NCI-H1417 treated with DMSO at 0.1 percent for 48 hours (cell line): ENCODE results near the gene FAM83D.
"Not testable (repeated sequence)": the region's sequence is repeated elsewhere in the genome, so short reads cannot be mapped to it uniquely, and the experiment has no call there.

Source experiments
- DNase-seq: peaks from one replicate; lab custom pipeline; 2025; lab: John Stamatoyannopoulos, UW

The FAM83D gene

DNA sequence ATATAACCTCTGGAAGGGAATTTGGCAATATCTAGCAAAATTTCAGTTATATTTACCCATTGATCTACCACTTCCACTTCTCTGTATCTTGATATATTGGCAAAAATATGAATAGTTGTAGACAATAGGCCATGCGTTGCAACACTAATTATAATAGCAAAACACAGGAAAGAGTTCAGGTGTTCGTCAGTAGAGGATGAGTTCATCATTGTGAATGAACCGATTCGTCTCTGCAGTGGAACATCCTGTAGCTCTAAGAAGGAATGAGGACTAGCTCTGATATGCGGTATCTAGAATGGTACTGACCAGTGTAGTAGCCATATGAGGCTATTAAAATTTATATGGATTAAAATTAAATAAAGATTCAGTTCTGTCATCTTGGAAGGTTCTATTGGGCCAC, 8.3 kb downstream of the FAM83D start:
- no peak for DNase-seq

DNA sequence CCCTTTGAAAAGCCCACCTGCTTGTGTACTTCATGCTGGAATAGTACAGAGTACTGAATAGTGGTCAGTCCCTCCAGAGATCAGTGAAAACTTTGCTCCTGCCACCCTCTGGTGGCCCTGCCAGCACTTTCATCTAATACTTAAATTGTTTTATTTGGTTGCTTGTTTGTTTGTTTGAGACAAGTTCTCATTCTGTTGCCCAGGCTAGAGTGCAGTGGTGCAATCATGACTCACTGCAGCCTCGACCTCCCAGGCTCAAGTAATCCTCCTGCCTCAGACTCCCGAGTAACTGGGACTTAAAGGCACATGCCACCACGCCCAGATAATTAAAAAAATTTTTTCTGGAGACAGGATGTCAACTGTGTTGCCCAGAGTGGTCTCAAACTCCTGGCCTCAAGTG, 9.1 kb downstream of the FAM83D start:
- DNase-seq: no peak

DNA sequence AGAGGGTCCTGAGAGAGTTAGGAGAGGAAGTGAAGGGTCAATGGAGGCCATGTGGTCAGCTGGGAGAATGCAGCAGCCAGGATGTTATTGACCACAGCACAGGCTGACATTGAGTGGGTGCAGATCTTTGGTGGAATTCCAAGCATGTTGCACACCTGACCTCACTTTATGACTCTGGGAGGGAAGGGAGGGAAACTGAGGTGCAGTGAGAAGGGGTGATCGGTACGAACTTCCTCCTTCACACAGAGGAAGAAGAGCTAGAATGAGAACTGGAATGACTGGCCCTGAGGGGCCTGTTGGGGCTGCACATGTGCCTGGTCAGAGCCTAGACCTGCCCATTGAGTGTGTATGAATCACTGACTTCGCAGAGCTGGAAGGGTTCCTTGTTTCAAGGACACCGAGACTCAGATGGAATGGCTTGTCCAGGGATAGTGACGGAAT, 9.8 kb downstream of the FAM83D start:
- no peak for DNase-seq

DNA sequence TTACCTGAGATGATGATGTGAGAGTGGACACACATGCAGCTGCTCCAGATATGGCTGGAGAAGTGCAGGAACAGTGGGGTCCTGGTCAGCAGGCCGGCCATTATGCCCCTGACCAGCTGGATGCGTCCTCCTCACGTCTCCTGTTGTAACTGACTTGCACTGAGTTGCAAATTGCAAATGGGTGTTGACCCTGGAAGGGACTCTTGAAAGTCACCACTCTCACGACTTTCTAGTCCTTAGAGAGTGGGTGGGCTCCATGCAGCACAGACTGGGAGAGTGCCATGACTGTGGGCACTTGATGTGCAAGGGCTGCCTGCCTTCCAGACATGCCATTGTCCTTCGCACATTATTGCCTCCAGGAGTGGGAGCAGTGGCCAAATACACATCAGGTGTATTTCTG, 10.8 kb downstream of the FAM83D start:
- no peak for DNase-seq

DNA sequence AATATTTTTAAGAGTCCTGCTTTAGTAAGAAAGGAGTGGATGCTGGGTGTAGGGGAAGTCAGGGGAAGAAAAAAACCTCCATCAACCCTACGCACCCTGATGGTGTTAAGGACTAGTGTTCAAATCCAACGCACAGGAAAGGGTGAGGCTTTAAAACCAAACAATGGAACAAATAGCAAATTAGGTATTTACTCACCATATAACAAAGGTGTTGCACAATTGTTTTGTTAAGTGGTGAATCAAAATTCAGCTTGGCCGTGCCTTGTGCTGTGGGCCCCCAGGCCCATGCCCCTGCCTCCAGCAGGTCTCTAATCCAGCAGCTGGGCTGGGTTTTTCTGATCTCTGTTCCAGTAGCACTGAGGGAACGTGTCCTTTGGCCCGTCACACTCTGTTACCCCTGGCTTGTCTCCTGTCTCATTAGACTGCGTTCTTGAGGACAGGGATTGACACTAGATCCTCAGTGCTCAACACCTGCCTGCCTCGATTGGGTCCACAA, 11.8 kb downstream of the FAM83D start:
- no peak for DNase-seq

DNA sequence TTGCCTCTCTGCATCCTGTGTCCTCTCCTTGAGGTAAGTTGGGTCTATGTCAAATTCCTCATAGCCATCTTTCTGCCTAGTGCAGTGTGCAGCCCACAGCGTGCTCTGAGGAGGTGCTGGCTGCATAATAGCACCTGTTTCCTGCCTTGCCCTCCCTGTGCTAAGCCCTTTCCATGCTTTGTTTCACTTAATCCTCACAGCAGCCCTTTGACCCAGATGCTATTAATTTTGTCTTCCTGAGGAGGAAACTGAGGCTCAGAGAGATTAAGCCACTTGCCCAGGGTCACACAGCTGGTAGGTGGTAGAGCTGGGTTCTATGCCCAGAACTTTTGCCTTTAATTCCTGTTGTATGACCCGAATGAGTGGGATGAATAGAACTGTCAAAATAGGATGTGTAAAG, 13.5 kb downstream of the FAM83D start:
- DNase-seq: no peak

DNA sequence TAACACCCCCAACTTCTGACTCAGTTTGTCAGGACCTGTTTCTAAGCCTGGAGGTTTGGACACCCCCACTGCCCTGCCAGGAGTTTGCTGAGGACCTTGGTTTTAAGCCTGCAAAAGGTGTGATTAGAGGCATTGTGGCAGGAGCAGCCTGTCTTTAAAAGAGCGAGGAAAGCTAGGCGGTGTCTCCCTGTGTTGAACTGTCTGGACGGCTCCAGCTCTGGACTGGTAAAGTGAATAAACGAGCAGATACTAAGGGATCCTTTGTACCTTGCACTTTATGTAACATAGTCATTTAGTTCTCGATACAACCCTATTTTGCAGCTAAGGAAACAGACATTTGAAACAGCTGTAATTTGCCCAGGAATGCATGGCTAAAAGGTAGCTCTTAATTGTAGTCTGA, 14.4 kb downstream of the FAM83D start:
- DNase-seq: no peak

DNA sequence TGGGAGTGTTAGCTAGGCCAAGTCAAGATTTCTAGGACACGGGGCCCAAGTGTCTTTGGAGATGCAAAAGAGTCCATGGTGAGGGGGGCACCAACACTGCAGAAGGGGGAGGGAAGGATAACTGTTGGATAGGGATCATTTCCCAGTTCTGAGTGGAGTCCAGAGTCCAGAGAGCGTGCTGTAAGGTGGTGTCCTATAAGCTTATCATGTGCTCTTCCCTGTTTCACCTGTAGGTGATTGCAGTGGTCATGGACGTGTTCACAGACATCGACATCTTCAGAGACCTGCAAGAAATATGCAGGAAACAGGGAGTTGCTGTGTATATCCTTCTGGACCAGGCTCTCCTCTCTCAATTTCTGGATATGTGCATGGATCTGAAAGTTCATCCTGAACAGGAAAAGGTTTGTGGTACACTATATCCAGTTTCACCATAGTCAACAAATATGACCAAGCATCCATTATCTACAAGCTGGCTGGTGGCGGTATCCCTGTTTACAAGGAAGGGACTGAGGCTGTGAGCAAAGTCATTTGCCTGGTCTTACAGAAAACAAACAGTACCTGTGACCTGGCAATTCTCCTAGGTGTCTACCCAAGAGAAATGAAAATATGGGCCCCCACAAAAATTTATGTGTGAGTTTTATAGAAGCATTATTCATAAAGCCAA, 15.6 kb downstream of the FAM83D start:
- DNase-seq: no peak

DNA sequence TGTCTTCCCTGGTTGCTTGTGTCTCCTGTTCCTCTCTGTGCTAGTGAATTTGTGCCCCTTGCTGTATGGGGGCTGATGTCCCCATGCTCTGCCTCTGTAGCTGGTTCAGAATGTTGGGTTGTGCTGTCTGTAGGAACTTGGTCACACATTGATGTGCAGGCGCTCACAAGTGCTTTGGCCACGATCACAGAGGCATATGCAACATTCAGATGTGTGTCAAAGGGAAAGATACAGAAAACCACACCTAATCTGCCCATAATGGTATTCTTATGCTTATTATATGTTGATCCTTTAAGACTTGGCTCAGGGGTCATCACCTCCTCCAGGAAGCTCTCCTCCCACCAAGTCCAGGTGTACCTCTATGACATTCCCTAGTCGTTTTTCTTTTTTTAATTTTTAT, 18.8 kb downstream of the FAM83D start:
- DNase-seq: no peak

DNA sequence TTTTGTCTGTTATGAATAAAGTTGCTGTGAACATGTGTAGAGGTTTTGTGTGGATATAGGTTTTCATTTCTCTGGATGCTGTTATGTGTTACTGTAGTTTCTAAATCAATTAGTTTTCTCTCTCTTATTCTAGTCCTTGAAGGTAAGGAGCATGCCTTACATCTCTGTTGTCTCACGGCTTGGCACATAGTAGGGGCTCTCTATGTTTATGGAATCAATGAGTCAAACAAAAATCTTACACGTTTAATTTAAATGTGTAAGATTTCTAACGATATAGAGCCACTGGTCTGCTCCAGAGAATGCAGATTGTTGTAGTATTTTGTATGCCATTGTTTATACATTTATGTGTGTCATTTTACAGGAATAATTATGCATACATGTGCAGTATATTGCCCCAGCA, 20.6 kb downstream of the FAM83D start:
- DNase-seq: no peak

DNA sequence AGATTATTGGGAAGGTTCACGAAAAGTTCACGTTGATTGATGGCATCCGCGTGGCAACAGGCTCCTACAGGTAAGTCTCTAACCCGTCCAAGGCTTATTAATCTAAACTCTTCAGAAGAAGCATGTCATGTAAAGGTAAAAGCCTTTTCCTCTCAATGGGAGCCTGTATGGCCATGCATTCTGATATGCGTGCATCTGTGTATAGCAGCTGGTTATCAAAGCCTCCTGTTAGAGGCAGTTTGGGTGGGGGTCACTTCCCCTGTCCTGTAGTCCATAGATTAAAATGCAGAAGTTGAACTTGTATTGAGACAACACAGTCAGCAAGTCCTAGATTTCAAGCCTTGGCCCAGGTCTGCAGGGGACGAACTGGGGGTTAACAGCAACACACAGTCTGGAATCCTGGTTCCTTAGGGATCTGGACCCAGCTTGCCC, 21.7 kb downstream of the FAM83D start:
- no peak for DNase-seq

DNA sequence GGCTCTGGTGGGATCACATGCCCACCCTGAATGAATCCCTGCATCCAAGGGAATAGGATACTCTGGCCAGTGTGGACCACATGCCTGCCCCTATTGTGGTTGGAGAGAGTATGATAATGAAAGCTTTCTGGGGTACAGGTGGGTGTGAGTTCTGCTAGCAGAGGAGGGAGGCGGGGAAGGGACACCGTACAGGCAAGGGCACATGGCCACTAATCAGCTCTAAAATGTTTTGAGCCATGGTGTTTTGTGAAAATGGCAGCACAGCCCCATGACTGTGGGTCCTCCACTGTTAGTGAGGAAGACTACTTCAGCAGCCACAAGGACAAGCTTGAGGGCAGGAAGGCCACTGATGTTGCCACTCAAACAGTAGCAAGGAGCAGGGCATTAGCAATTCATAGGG, 24.0 kb downstream of the FAM83D start:
- DNase-seq: no peak

DNA sequence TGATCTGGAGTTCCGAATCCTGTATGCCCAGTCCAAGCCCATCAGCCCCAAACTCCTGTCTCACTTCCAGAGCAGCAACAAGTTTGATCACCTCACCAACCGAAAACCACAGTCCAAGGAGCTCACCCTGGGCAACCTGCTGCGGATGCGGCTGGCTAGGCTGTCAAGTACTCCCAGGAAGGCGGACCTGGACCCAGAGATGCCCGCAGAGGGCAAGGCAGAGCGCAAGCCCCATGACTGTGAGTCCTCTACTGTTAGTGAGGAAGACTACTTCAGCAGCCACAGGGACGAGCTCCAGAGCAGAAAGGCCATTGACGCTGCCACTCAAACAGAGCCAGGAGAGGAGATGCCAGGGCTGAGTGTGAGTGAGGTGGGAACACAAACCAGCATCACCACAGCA, 25.4 kb downstream of the FAM83D start:
- DNase-seq: no peak

DNA sequence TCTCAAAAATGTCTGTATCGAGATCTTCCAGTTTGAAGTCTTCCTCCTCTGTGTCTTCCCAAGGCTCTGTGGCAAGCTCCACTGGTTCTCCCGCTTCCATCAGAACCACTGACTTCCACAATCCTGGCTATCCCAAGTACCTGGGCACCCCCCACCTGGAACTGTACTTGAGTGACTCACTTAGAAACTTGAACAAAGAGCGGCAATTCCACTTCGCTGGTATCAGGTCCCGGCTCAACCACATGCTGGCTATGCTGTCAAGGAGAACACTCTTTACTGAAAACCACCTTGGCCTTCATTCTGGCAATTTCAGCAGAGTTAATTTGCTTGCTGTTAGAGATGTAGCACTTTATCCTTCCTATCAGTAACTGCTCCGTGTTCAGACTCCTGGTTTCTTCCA, 25.9 kb downstream of the FAM83D start:
- DNase-seq: no peak

DNA sequence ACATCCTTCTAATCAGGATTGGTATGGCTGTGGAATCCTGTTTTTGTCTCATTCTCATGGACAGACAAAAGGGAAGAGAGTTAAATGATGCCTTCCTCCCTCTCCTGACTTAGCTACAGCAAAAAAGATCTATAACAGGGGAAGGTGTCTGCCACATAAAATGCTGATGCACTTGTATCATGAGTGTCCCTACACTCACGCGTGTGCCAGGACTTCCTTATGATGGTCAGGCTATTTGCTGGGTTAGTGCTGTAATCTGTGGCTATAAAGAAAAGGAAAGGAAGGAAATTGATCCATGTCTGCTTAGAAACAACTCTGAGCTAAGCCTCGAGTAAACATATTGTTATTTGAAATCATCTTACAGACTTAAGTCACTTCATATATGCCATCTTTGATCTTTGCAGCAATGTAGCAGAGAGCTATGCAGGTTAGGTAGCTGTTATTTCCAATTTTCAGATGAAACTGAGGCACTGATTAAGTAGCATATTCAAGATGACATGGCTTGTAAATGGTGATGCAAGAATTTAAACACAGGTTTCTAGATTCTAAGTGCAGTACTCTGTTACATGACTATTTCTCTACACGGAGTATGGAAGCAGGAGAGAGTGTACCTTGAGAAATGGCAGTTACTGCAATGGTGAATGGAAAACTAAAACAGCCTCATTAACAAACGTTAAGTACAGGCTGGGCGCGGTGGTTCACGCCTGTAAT, 27.6 kb downstream of the FAM83D start:
- no peak for DNase-seq

DNA sequence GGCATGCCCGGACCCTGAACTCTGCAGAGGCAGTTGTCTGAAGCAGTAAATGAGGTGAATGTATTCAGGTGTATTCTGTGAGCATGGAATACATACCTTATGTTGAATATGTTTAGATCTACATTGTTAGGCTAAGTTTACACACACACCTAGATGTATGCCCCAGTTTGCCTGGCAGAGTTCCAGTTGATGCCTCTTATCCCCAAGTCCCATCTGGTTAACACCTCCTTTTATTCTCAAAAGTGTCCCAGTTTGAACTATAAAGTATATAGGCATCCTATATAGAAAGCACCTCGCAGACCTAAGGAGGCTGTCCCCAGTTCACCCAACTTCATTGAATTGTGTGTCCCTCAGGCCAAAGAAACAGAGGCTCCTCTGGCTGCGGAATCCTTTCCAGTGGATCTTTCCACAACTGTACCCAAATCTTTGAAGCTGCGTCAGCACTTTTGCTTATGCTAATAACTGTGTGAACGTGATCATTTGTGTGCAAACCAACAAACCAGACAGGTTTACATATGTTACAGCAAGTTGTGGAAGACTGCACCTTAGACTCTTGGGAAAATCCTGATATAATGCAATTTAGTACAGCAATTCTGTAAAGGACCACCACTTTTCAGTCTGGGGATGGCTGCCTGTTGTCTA, 31.1 kb downstream of the FAM83D start:
- no peak for DNase-seq

DNA sequence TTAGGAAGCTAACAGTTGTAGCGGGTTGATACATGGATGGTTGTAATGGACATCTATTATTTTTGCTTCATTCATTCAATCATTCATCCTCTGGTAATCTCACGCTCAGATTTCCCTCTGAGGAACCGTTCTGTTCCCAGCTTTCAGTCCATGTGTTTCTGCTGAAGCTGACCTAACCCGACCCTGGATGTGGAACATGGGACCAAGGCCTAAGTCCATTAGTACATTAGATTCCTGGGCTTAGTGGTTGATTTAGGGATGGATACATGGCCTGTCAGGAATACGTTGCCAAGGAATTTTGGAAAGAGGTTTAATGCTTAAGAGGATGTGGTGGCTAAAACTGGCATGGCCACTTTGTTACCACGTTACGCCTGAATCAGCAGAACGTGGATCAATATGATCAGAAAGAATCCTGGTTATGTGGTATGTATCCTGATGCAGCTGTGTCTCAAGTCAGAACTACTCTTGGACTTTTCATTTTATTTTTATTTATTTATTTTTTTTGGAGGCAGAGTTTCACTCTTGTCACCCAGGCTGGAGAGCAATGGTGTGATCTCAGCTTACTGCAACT, 31.8 kb downstream of the FAM83D start:
- DNase-seq: no peak

DNA sequence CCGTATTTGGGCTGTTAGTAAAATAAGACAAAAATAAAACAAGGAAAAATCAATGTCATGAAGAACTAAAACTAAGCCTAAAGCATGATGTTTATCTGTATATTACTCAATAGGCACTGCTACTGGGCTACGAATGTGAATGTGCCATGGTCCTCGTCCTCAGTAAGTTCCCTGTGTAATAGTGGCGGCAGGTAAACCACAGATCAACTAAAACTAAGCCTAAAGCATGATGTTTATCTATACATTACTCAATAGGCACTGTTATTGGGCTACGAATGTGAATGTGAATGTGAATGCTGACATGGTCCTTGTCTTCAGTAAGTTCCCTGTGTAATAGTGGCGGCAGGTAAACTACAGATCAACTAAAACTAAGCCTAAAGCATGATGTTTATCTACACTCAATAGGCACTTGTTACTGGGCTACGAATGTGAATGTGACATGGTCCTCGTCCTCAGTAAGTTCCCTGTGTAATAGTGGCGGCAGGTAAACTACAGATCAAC, 34.0 kb downstream of the FAM83D start:
- not testable (repeated sequence) for DNase-seq

DNA sequence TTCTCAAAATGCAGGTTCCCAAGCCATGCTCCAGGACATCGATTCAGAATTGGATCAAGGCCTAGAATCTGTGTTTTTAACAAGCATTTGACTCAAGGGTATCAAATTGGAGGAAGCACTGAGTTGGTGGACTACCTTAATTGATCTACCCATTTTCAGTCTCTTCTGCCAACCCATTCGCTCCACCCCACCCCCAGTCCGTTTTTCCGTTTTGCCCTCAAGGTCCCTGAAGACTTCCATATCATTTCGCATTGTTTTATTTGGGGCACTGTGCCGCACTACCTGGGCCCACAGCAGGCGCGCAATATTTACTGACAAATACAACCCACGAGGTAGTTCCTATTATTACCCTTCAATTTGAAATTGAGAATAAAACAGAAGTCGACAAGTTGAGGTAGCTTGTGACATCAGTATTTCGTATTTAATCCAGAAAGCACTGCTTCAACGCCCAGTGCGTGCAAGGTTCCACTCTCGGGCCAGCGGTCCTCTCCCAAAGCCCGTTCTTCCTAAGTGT, 35.4 kb downstream of the FAM83D start:
- DNase-seq: no peak

DNA sequence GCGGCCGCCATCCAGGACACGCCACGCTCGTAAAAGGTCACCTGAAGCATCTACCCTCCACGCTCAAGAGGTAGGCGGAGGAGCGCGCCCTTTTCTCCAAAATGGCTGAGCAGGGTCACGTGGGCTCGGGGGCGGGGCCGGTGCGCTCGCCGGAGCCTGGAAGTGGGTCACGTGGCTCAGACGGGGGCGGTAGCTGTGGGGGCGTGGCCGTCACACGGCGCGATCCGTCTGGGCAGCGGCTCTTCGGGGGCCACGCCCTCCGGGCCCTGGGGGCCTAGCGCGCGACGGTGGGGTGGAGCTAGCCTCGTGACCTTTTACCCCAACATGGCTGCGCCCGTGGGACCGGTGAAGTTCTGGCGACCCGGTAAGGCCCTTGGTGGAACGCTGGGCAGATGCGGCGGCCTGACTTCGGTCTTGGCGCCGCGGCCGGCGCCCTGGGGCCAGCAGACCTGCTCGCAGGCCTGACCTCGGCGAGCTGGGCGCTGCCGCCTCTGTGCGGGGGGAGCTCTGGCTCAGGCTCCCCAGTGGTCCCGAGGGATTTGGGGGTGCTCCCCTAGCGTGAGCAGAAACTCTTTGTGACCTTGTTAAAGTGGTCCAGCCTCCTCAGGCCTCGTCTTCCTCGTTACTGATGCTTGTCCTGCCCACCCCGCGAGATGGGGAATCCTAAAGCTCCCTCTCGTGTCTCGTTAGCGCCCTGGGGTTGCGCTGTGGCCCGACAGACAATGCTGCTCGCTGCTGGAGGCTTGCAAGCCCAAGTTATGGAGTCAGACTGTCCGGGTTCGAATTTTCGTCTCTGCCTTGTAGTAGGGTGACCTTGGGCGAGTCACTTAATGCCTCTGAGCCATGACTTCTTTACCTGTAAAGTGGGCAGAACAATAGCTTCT, 36.1 kb downstream of the FAM83D start, which contains the start of gene DHX35:
TSS of gene DHX35 (plus strand) at position 301 of the 884 bp plus-strand sequence. CDS start at position 325, 24 bp downstream.
- peak; percentile 89 for DNase-seq

DNA sequence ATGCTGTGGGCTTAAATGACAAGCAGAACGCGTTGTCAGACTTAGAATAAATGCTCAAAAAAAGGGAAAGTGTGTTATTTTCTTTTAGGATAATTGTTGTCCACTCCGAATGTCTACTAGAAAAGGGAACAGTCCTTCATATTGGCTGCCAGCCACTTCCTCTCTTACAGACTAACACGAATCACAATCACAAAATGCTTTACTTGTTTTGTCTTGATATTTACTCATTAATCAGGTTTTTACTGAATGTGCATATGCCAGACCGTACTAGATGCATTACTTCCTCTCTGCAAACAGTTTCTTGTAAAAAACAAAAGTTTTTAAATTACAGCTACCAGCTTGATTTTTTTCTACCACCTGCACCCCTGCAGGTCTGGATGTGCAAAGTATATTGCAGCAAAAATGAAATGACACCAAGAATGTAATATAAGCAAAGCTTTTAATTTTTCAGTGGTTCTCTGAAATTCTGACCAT, 36.7 kb downstream of the FAM83D start:
- no peak for DNase-seq
